ENCODE results near the gene STAG1.

STAG1 gene

DNA sequence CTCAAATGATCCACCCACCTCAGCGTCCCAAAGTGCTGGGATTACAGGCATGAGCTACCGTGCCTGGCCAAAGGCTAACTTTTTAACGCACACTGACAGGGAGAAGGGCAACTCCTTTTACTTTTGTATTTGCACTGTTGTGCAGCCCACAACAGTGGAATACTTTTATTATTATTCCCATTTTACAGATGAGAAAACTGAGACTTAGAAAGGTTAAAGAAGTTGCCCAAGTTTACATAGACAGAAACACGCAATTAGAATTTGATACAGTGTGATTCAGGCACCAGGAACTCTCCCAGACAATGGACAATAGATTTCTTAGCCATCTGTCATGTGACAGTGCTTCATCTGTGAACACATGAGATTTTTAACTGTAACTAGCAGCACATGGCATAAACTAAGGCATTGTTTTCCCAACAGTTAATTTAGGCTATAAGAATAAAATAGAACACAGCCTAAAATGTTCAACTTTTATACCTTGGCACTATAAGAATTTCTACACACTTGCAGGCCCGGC is 18.8 kb downstream of the STAG1 start:
- no peak for TF ChIP-seq CTCF (IDR thresholded peaks at IDR 0.05)
- Histone ChIP-seq H3K27me3 (no peaks in the 10 kb centered on the region), H3K36me3 (peaks cover 0 to 10% (median 0%) of the 10 kb centered on the region in 3 donors), H3K4me3 (no peak overlapping the region), H3K9me3 (no peaks in the 10 kb centered on the region), H3K4me1 (peaks cover 0 to 48% (median 23%) of the 10 kb centered on the region in 4 donors), H3K27ac (no peak overlapping the region)
- DNase-seq, result no peak
- intact Hi-C loops (cut with DNase I; ENCODE audit: low total_unique reads), result no loop called here

- Histone ChIP-seq H3K27ac (no peak overlapping the region), H3K4me3 (no peak overlapping the region), H3K27me3 (no peaks in the 10 kb centered on the region), H3K4me1 (peaks cover 0 to 66% (median 30%) of the 10 kb centered on the region in 4 donors), H3K9me3 (no peaks in the 10 kb centered on the region), H3K36me3 (peaks cover 0 to 4% (median 0%) of the 10 kb centered on the region in 3 donors)
- intact Hi-C loops (cut with DNase I; ENCODE audit: low total_unique reads), result no loop called here
- DNase-seq, result no peak
- no peak for TF ChIP-seq CTCF (IDR thresholded peaks at IDR 0.05)
Measured at GRCh38 chr3:136731274-136731884, 20.8 kb downstream of the STAG1 start.

- H3K4me3 ChIP-seq, result no peak overlapping the region
- TF ChIP-seq CTCF (IDR thresholded peaks at IDR 0.05), result no peak
- DNase-seq, result no peak
- intact Hi-C loops (cut with DNase I; ENCODE audit: low total_unique reads), result no loop called here
- no peaks in the 10 kb centered on the region for H3K36me3 ChIP-seq
- no peaks in the 10 kb centered on the region for H3K9me3 ChIP-seq
- no peak overlapping the region for H3K27ac ChIP-seq
- peaks cover 0 to 72% (median 37%) of the 10 kb centered on the region in 4 donors for H3K4me1 ChIP-seq
- no peaks in the 10 kb centered on the region for H3K27me3 ChIP-seq
Measured at GRCh38 chr3:136730595-136731273, 21.4 kb downstream of the STAG1 start.

DNA sequence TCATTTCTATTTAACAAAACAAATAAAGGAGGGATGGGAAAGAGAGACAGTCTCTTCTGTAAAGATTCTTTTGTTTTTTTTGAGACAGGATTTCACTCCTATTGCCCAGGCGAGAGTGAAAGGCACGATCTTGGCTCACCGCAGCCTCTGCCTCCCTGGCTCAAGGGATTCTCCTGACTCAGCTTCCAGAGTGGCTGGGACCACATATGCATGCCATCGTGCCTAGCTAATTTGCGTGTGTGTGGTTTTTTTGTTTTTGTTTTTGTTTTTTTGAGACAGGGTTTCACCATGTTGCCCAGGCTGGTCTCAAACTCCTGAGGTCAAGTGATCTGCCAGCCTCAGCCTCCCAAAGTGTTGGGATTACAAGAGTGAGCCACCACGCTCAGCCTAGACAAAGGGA is 23.3 kb downstream of the STAG1 start:
- intact Hi-C loops (cut with DNase I; ENCODE audit: low total_unique reads), result no loop called here

DNA sequence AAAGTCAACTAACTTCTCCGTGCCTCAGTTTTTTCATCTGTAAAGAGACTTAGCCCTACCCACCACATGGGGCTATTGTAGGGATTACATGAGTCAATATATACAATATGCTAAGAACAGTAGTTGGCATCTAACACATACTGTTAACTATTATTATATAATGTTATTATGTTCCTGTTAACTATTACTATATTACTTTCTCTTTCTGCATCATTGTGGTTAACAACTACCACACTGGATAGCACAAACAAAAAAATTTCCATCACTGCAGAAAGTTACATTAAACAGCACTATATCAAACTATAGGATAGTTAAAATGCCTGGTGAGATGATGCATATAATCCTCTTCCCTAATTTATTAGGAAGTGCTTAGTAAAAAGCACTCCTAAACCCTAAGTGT is 23.7 kb downstream of the STAG1 start:
- H3K4me1 ChIP-seq, result peaks cover 0 to 71% (median 38%) of the 10 kb centered on the region in 4 donors
- intact Hi-C loops (cut with DNase I; ENCODE audit: low total_unique reads), result no loop called here

More for the DNA sequence above, 23.3 kb downstream of the STAG1 start:
- Histone ChIP-seq H3K4me3 (no peak overlapping the region), H3K27ac (no peak overlapping the region), H3K36me3 (no peaks in the 10 kb centered on the region), H3K27me3 (no peaks in the 10 kb centered on the region), H3K9me3 (no peaks in the 10 kb centered on the region), H3K4me1 (peaks cover 0 to 71% (median 38%) of the 10 kb centered on the region in 4 donors)
- no peak for TF ChIP-seq CTCF (IDR thresholded peaks at IDR 0.05)
- no peak for DNase-seq

More for the DNA sequence above, 23.7 kb downstream of the STAG1 start:
- DNase-seq, result no peak
- no peak for TF ChIP-seq CTCF (IDR thresholded peaks at IDR 0.05)
- Histone ChIP-seq H3K36me3 (no peaks in the 10 kb centered on the region), H3K9me3 (no peaks in the 10 kb centered on the region), H3K4me3 (no peak overlapping the region), H3K27me3 (no peaks in the 10 kb centered on the region), H3K27ac (no peak overlapping the region)

All from tibial artery (tissue), 4 donors.